Measurements from ENCODE around the gene ENPP7.
"Not testable (repeated sequence)": the region's sequence is repeated elsewhere in the genome, so short reads cannot be mapped to it uniquely, and the experiment has no call there.

Gene ENPP7

GRCh38 chr17:79771276-79771675 is 40.5 kb downstream of the ENPP7 start:
- no peak for TF ChIP-seq EZH2phosphoT487 (IDR thresholded peaks at IDR 0.05; ENCODE audit: low read depth)
- no peak for TF ChIP-seq CTCF (IDR thresholded peaks at IDR 0.05; ENCODE audit: low read depth, low read length)
- H4K20me1 ChIP-seq (ENCODE audit: insufficient read depth, low read length): no peaks in the 10 kb centered on the region
- H2AFZ ChIP-seq (ENCODE audit: low read depth, low read length): no peak overlapping the region
- H3K4me3 ChIP-seq (ENCODE audit: low read length): no peak overlapping the region
- H3K27ac ChIP-seq (ENCODE audit: low read length): no peak overlapping the region
- H3K4me2 ChIP-seq (ENCODE audit: low read length): no peak overlapping the region
- H3K36me3 ChIP-seq (replicated peaks; ENCODE audit: low read depth, low read length): no peaks in the 10 kb centered on the region
- no peaks in the 10 kb centered on the region for H3K9me3 ChIP-seq (ENCODE audit: insufficient read depth, low read length)
- H3K4me1 ChIP-seq (ENCODE audit: low read length): no peaks in the 10 kb centered on the region
- no peak overlapping the region for H3K9ac ChIP-seq (ENCODE audit: low read length)
- H3K27me3 ChIP-seq (ENCODE audit: low read depth, low read length): peaks cover 26% of the 10 kb centered on the region
- no peaks in the 10 kb centered on the region for H3K79me2 ChIP-seq (ENCODE audit: low read length)

- H2AFZ ChIP-seq (ENCODE audit: low read depth, low read length); H3K9ac ChIP-seq (ENCODE audit: low read length); H3K4me3 ChIP-seq (ENCODE audit: low read length); H3K79me2 ChIP-seq (ENCODE audit: low read length); H3K4me2 ChIP-seq (ENCODE audit: low read length); H3K9me3 ChIP-seq (ENCODE audit: insufficient read depth, low read length); H3K4me1 ChIP-seq (ENCODE audit: low read length); H3K27ac ChIP-seq (ENCODE audit: low read length); H3K36me3 ChIP-seq (replicated peaks; ENCODE audit: low read depth, low read length); H4K20me1 ChIP-seq (ENCODE audit: insufficient read depth, low read length): not testable (repeated sequence)
- peaks cover 34% of the 10 kb centered on the region for H3K27me3 ChIP-seq (ENCODE audit: low read depth, low read length)
Measured at GRCh38 chr17:79772726-79773125, 42.0 kb downstream of the ENPP7 start.

- peaks cover 3% of the 10 kb centered on the region for H3K36me3 ChIP-seq (replicated peaks; ENCODE audit: low read depth, low read length)
- H3K4me2 ChIP-seq (ENCODE audit: low read length): no peak overlapping the region
- peaks cover 6% of the 10 kb centered on the region; the same call in 1 of the 2 replicates for H4K20me1 ChIP-seq (ENCODE audit: insufficient read depth, low read length)
- no peaks in the 10 kb centered on the region for H3K9me3 ChIP-seq (ENCODE audit: insufficient read depth, low read length)
- peaks cover 34% of the 10 kb centered on the region for H3K27me3 ChIP-seq (ENCODE audit: low read depth, low read length)
- H3K4me3 ChIP-seq (ENCODE audit: low read length): no peak overlapping the region
- no peak overlapping the region for H3K27ac ChIP-seq (ENCODE audit: low read length)
- H3K4me1 ChIP-seq (ENCODE audit: low read length): peaks cover 14% of the 10 kb centered on the region
- peaks cover 15% of the 10 kb centered on the region for H3K79me2 ChIP-seq (ENCODE audit: low read length)
- H2AFZ ChIP-seq (ENCODE audit: low read depth, low read length): no peak overlapping the region
- no peak overlapping the region for H3K9ac ChIP-seq (ENCODE audit: low read length)
- TF ChIP-seq EZH2phosphoT487 (IDR thresholded peaks at IDR 0.05; ENCODE audit: low read depth) (no peak), CTCF (IDR thresholded peaks at IDR 0.05; ENCODE audit: low read depth, low read length) (no peak)
Measured at GRCh38 chr17:79774561-79774975, 43.8 kb downstream of the ENPP7 start.

GRCh38 chr17:79775632-79776031 is 44.9 kb downstream of the ENPP7 start:
- H4K20me1 ChIP-seq (ENCODE audit: insufficient read depth, low read length): peaks cover 15% of the 10 kb centered on the region
- H3K4me1 ChIP-seq (ENCODE audit: low read length): peaks cover 14% of the 10 kb centered on the region
- H3K79me2 ChIP-seq (ENCODE audit: low read length): peaks cover 18% of the 10 kb centered on the region
- peaks cover 12% of the 10 kb centered on the region for H3K36me3 ChIP-seq (replicated peaks; ENCODE audit: low read depth, low read length)
- H3K9ac ChIP-seq (ENCODE audit: low read length): no peak overlapping the region
- no peak overlapping the region for H2AFZ ChIP-seq (ENCODE audit: low read depth, low read length)
- H3K27ac ChIP-seq (ENCODE audit: low read length): no peak overlapping the region
- no peaks in the 10 kb centered on the region for H3K9me3 ChIP-seq (ENCODE audit: insufficient read depth, low read length)
- peaks cover 34% of the 10 kb centered on the region for H3K27me3 ChIP-seq (ENCODE audit: low read depth, low read length)
- H3K4me2 ChIP-seq (ENCODE audit: low read length): no peak overlapping the region
- H3K4me3 ChIP-seq (ENCODE audit: low read length): no peak overlapping the region
- TF ChIP-seq EZH2phosphoT487 (IDR thresholded peaks at IDR 0.05; ENCODE audit: low read depth): no peak
- no peak for TF ChIP-seq CTCF (IDR thresholded peaks at IDR 0.05; ENCODE audit: low read depth, low read length)
